H1 (cell line): ENCODE data around the gene UBN1. TPM values are rescaled to one million over a fixed set of nuclear protein-coding genes. Genes with fewer than 3 reads are reported as not detected.

Experiments
- CTCF ChIA-PET: fragments of 300-600 bp; sonication (Branson Sonifier 250); formaldehyde crosslinking; loops from one replicate; lab custom pipeline; 2021; ENCODE audit not compliant: partially characterized antibody; lab: Charles Lee
- POLR2A ChIA-PET: fragments of 300-600 bp; sonication (Branson Sonifier 250); formaldehyde crosslinking; loops from one replicate; lab custom pipeline; 2021; ENCODE audit warnings: inconsistent platforms; ENCODE audit not compliant: partially characterized antibody; lab: Charles Lee
- DNase-seq, 2 experiments: peaks; one replicate each; pipeline versions ENCODE4 v3.0.0 to v3.0.0-alpha.2; 2010 to 2022; ENCODE audit warnings: low spot score in 2 of 2, low read depth in 1 of 2, mixed read lengths in 1 of 2
- FAIRE-seq: peaks from 2 replicates; lab custom pipeline; 2011; peaks lifted over from hg19 to GRCh38; lab: Jason Lieb, UNC
- H2AFZ ChIP-seq: 2 replicates; pipeline ENCODE4 v1.8.1; 2012; ENCODE audit warnings: low read length, inconsistent platforms
- H2AK5ac ChIP-seq: 2 replicates; pipeline ENCODE4 v1.6.1; 2013; ENCODE audit warnings: low read depth, low read length
- H2BK120ac ChIP-seq: replicated peaks from 2 replicates; pipeline ENCODE3; 2013; ENCODE audit warnings: low read depth, low read length, inconsistent platforms
- H2BK12ac ChIP-seq: 2 replicates; pipeline ENCODE4 v1.6.1; 2013; ENCODE audit warnings: low read depth, low read length
- H2BK15ac ChIP-seq: 2 replicates; pipeline ENCODE4 v1.6.1; 2013; ENCODE audit warnings: low read length
- H2BK20ac ChIP-seq: 2 replicates; pipeline ENCODE4 v1.6.1; 2013; ENCODE audit warnings: low read length
- H2BK5ac ChIP-seq: 2 replicates; pipeline ENCODE4 v1.6.1; 2013; ENCODE audit warnings: low read depth, low read length
- H3K14ac ChIP-seq: 2 replicates; pipeline ENCODE4 v1.6.1; 2013; ENCODE audit warnings: inconsistent platforms; ENCODE audit not compliant: insufficient read length
- H3K18ac ChIP-seq: 2 replicates; pipeline ENCODE4 v1.6.1; 2013; ENCODE audit warnings: low read length; ENCODE audit errors: extremely low read depth
- H3K23ac ChIP-seq: 2 replicates; pipeline ENCODE4 v1.6.1; 2013; ENCODE audit warnings: inconsistent platforms; ENCODE audit not compliant: insufficient read length
- H3K23me2 ChIP-seq: 2 replicates; pipeline ENCODE4 v1.6.1; 2013; ENCODE audit warnings: low read depth, low read length
- H3K27ac ChIP-seq: 2 replicates; pipeline ENCODE4 v1.6.1; 2011; ENCODE audit warnings: low read depth, low read length, inconsistent platforms
- H3K27me3 ChIP-seq, 4 experiments: replicated peaks in 1 of 4; 1 replicate in 1 of 4; 2 replicates in 3 of 4; pipeline versions ENCODE4 v1.6.1 to v1.8.1; 2011 to 2013; ENCODE audit warnings: low read length in 3 of 4, mild to moderate bottlenecking in 3 of 4, inconsistent platforms in 2 of 4, mixed read lengths in 2 of 4, moderate library complexity in 1 of 4; ENCODE audit not compliant: control insufficient read depth in 3 of 4, insufficient read depth in 3 of 4; ENCODE audit errors: extremely low read depth in 1 of 4
- H3K36me3 ChIP-seq, 4 experiments: 2 replicates each; pipeline versions ENCODE4 v1.6.1 to v1.8.1; 2011 to 2013; ENCODE audit warnings: mild to moderate bottlenecking in 4 of 4, low read length in 3 of 4, moderate library complexity in 2 of 4, control low read depth in 1 of 4, inconsistent platforms in 1 of 4; ENCODE audit not compliant: insufficient read depth in 4 of 4, control insufficient read depth in 2 of 4
- H3K4ac ChIP-seq: replicated peaks from 2 replicates; pipeline ENCODE3; 2013; ENCODE audit warnings: low read length, low read depth, mixed read lengths, inconsistent platforms; ENCODE audit not compliant: insufficient read length
- H3K4me1 ChIP-seq, 4 experiments: replicated peaks in 1 of 4; 1 replicate in 1 of 4; 2 replicates in 3 of 4; pipeline versions ENCODE4 v1.6.1 to v1.8.1; 2011 to 2013; ENCODE audit warnings: low read length in 3 of 4, inconsistent platforms in 2 of 4, mixed read lengths in 1 of 4; ENCODE audit not compliant: insufficient read depth in 4 of 4, control insufficient read depth in 3 of 4
- H3K4me2 ChIP-seq, 2 experiments: 2 replicates each; pipeline versions ENCODE4 v1.6.1 to v1.8.1; 2011 to 2013; ENCODE audit warnings: low read depth in 2 of 2, low read length in 2 of 2, control low read depth in 1 of 2, inconsistent platforms in 1 of 2, mild to moderate bottlenecking in 1 of 2; ENCODE audit not compliant: insufficient read depth in 1 of 2
- H3K4me3 ChIP-seq, 4 experiments: fragments of 200-600, 300-600 bp in 1 of 4; sonication (generic), shearing (Covaris generic), sonication (Bioruptor Twin) in 1 of 4; 2 replicates each; pipeline versions ENCODE4 v1.5.1 to v1.8.1; 2011 to 2016; ENCODE audit warnings: low read length in 4 of 4, low read depth in 3 of 4, control low read depth in 2 of 4, inconsistent platforms in 2 of 4, mild to moderate bottlenecking in 2 of 4, mixed read lengths in 1 of 4, moderate library complexity in 1 of 4; ENCODE audit not compliant: insufficient read depth in 2 of 4; ENCODE audit errors: extremely low read depth in 1 of 4
- H3K56ac ChIP-seq: replicated peaks from 2 replicates; pipeline ENCODE3; 2013; ENCODE audit warnings: low read depth, mild to moderate bottlenecking, mixed read lengths, low read length, inconsistent platforms; ENCODE audit not compliant: insufficient read length
- H3K79me1 ChIP-seq: 2 replicates; pipeline ENCODE4 v1.6.1; 2013; ENCODE audit warnings: low read depth, low read length, control low read depth
- H3K79me2 ChIP-seq, 2 experiments: 2 replicates each; pipeline versions ENCODE4 v1.6.1 to v1.8.1; 2012 to 2013; ENCODE audit warnings: low read length in 2 of 2, mild to moderate bottlenecking in 2 of 2, inconsistent platforms in 1 of 2; ENCODE audit not compliant: insufficient read depth in 2 of 2, control insufficient read depth in 1 of 2
- H3K9ac ChIP-seq, 4 experiments: replicated peaks in 1 of 4; 1 replicate in 1 of 4; 2 replicates in 3 of 4; pipeline versions ENCODE4 v1.6.1 to v1.8.1; 2011 to 2013; ENCODE audit warnings: low read depth in 3 of 4, low read length in 3 of 4, control low read depth in 2 of 4, mild to moderate bottlenecking in 2 of 4, moderate library complexity in 2 of 4, inconsistent platforms in 1 of 4; ENCODE audit errors: extremely low read depth in 1 of 4
- H3K9me3 ChIP-seq, 2 experiments: 2 replicates each; pipeline versions ENCODE4 v1.6.1 to v1.8.1; 2012 to 2013; ENCODE audit warnings: mild to moderate bottlenecking in 2 of 2, moderate library complexity in 2 of 2, control low read depth in 1 of 2, inconsistent platforms in 1 of 2, low read depth in 1 of 2, low read length in 1 of 2, mixed read lengths in 1 of 2; ENCODE audit not compliant: insufficient read depth in 2 of 2
- H4K20me1 ChIP-seq, 2 experiments: replicated peaks in 1 of 2; 2 replicates each; pipeline versions ENCODE3 to v1.8.1; 2011 to 2013; ENCODE audit warnings: inconsistent platforms in 2 of 2, low read length in 2 of 2, mild to moderate bottlenecking in 1 of 2; ENCODE audit not compliant: insufficient read depth in 2 of 2, control insufficient read depth in 1 of 2
- H4K5ac ChIP-seq: 2 replicates; pipeline ENCODE4 v1.6.1; 2013; ENCODE audit warnings: low read length, low read depth, mixed read lengths, inconsistent platforms; ENCODE audit not compliant: insufficient read length
- H4K8ac ChIP-seq: 2 replicates; pipeline ENCODE4 v1.8.0; 2013; ENCODE audit warnings: mild to moderate bottlenecking, moderate library complexity, low read length, inconsistent platforms; ENCODE audit not compliant: insufficient read depth; ENCODE audit errors: extremely low read depth
- H4K91ac ChIP-seq: replicated peaks from 2 replicates; pipeline ENCODE3; 2013; ENCODE audit warnings: low read length, mixed read lengths, inconsistent platforms; ENCODE audit not compliant: insufficient read length
- ASH2L ChIP-seq: fragments of 200-600, 300-600 bp; sonication (generic); IDR thresholded peaks from one replicate; pipeline ENCODE4 v1.7.1; 2017; ENCODE audit warnings: low read length
- GABPA ChIP-seq: IDR thresholded peaks from 2 replicates; pipeline ENCODE4 v1.6.1; 2011; ENCODE audit warnings: mild to moderate bottlenecking, low read length, moderate library complexity, borderline replicate concordance; ENCODE audit not compliant: insufficient read depth
- MAX ChIP-seq: IDR thresholded peaks from 2 replicates; pipeline ENCODE4 v1.6.1; 2012; ENCODE audit warnings: inconsistent platforms
- RFX5 ChIP-seq: IDR thresholded peaks from 2 replicates; pipeline ENCODE4 v1.6.1; 2011; ENCODE audit warnings: low read depth, low read length, improper control_type of control experiment, borderline replicate concordance
- SP1 ChIP-seq: IDR thresholded peaks from 2 replicates; pipeline ENCODE4 v1.6.1; 2011; ENCODE audit warnings: low read depth, low read length
- SP2 ChIP-seq: IDR thresholded peaks from 2 replicates; pipeline ENCODE4 v1.6.1; 2012; ENCODE audit warnings: mild to moderate bottlenecking, low read length, inconsistent platforms
- WGBS, 2 experiments: shearing (Covaris generic) in 1 of 2; methylation state at CpG; one replicate each; pipeline versions ENCODE4 v1.1.6 to v1.1.7; 2013 to 2015; ENCODE audit warnings: low lambda C conversion rate in 2 of 2, mixed read lengths in 2 of 2, inconsistent platforms in 1 of 2, low coverage in 1 of 2, missing lambda C conversion rate in 1 of 2; ENCODE audit not compliant: insufficient replicate concordance in 2 of 2, insufficient coverage in 1 of 2, insufficient read length in 1 of 2; ENCODE audit errors: extremely low coverage in 1 of 2, missing lambda C conversion rate in 1 of 2; 5-methylcytosine and 5-hydroxymethylcytosine counted together
- polyA plus RNA-seq, 7 experiments: library from polyadenylated mRNA; depleted of rRNA in 3 of 7; stranded (reverse) in 5 of 7; unstranded in 2 of 7; fragments of >200 nt in 5 of 7; fragments of 200-250 nt in 2 of 7; gene quantifications; 1 replicate in 5 of 7; 2 replicates in 1 of 7; 4 replicates in 1 of 7; pipeline versions ENCODE4 v1.2.1 to v1.2.3, GENCODE V29; 2011 to 2013; ENCODE audit warnings: missing spikeins in 2 of 7, mixed read lengths in 2 of 7
- total RNA-seq: library from RNA; stranded (reverse); fragmentation: NEBNext Ultra II Directional; extraction: Animal tissue kit (Norgen Biotek cat#: 25700); gene quantifications from 2 replicates; pipeline ENCODE4 v1.2.1, GENCODE V29; 2021

UBN1 gene
- total and polyA plus RNA-seq, 2 of the 8 experiments (the other 6 are each of a cell fraction or from before 2014, with no cell fraction given): 16.2 to 37.0 TPM

DNA sequence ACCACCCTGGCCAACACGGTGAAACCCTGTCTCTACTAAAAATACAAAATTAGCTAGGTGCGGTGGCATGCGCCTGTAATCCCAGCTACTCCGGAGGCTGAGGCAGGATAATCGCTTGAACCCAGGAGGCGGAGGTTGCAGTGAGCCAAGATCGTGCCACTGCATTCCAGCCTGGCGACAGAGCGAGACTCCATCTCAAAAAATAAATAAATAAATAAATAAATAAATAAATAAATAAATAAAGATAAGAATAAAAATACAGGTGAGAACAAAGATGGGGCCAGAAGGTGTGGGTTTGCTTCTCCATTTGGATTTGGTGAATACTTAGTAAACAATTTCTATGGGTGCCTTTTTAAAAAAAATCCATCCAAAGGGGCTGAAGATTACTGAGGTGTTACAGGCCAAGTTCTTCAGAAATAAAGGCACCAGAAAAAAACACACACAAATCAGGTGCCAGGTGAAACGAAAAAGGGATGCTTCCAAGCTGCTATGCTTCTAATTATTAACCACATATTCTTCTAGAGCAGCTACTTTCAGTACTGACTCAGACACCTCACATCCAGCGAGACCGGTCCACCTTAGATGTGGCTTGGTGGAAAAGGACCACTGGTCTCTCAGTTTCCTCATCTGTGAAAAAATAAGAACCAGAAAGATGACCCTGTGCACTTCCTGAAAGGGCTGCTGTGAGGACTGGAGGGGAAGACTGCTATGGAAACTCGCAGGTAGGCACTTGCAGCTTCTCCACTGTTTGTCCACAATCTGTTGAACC lies 9.4 kb upstream of the UBN1 start:
- no peaks in the 10 kb centered on the region for H3K9me3 ChIP-seq
- ChIA-PET CTCF (interaction anchor here (1.3 kb wide), 2 partner anchors 8 to 118 kb away, joined by 3 read pairs; no protein-coding TSS in a partner anchor), POLR2A (interaction anchor here (1.1 to 1.6 kb wide), 5 partner anchors 10 to 224 kb away, joined by 3 to 5 read pairs (median 3); partner anchors contain the start of genes GLYR1 and UBN1)
- no peak overlapping the region for H3K18ac ChIP-seq
- no peak overlapping the region for H2AK5ac ChIP-seq
- H2BK5ac ChIP-seq: no peak overlapping the region
- H3K4ac ChIP-seq: no peak overlapping the region
- H2BK15ac ChIP-seq: no peak overlapping the region
- FAIRE-seq (no peak), DNase-seq (no peak)
- H3K9ac ChIP-seq: no peak overlapping the region
- H4K91ac ChIP-seq: no peak overlapping the region
- no peak overlapping the region for H3K27ac ChIP-seq
- no peak overlapping the region for H3K56ac ChIP-seq
- H3K4me1 ChIP-seq: no peaks in the 10 kb centered on the region
- peaks cover 10 to 52% (median 37%) of the 10 kb centered on the region in 4 experiments for H3K36me3 ChIP-seq
- no peak overlapping the region for H3K4me3 ChIP-seq
- H3K79me2 ChIP-seq: 0 out of 4 replicates have a peak, but pooled peaks cover 0 to 4% of the 10 kb centered on the region in 2 experiments
- no peak overlapping the region for H2BK12ac ChIP-seq
- H4K5ac ChIP-seq: no peak overlapping the region
- WGBS, 2 experiments: 90% methylated on average over 13 of the region's 13 CpGs; no CpG with 5 or more reads in 1 of the 2 experiments
- H3K27me3 ChIP-seq: no peaks in the 10 kb centered on the region
- H2BK20ac ChIP-seq: no peak overlapping the region
- H3K79me1 ChIP-seq: peaks cover 4% of the 10 kb centered on the region; the same call in 1 of the 2 replicates
- H2BK120ac ChIP-seq: no peak overlapping the region
- H3K4me2 ChIP-seq: no peak overlapping the region
- H3K14ac ChIP-seq: no peak overlapping the region
- peaks cover 2 to 8% of the 10 kb centered on the region in 2 experiments for H4K20me1 ChIP-seq
- H2AFZ ChIP-seq: no peak overlapping the region
- no peaks in the 10 kb centered on the region for H3K23me2 ChIP-seq
- no peak overlapping the region for H3K23ac ChIP-seq
- H4K8ac ChIP-seq: no peak overlapping the region
- TF ChIP-seq SP1: no peak
- TF ChIP-seq ASH2L: no peak
- no peak for TF ChIP-seq GABPA
- no peak for TF ChIP-seq RFX5
- TF ChIP-seq SP2: no peak
- no peak for TF ChIP-seq MAX
